ENCODE results near the gene PRKCH. TPM values are rescaled to one million over a fixed set of nuclear protein-coding genes. Genes with fewer than 3 reads are reported as not detected.
A peak's percentile ranks its signal among the peaks of the same experiment; 100 is the strongest.

The PRKCH gene
- total and polyA plus RNA-seq, 12 donors: 8.3 to 25.1 (median 17.7) TPM

DNA sequence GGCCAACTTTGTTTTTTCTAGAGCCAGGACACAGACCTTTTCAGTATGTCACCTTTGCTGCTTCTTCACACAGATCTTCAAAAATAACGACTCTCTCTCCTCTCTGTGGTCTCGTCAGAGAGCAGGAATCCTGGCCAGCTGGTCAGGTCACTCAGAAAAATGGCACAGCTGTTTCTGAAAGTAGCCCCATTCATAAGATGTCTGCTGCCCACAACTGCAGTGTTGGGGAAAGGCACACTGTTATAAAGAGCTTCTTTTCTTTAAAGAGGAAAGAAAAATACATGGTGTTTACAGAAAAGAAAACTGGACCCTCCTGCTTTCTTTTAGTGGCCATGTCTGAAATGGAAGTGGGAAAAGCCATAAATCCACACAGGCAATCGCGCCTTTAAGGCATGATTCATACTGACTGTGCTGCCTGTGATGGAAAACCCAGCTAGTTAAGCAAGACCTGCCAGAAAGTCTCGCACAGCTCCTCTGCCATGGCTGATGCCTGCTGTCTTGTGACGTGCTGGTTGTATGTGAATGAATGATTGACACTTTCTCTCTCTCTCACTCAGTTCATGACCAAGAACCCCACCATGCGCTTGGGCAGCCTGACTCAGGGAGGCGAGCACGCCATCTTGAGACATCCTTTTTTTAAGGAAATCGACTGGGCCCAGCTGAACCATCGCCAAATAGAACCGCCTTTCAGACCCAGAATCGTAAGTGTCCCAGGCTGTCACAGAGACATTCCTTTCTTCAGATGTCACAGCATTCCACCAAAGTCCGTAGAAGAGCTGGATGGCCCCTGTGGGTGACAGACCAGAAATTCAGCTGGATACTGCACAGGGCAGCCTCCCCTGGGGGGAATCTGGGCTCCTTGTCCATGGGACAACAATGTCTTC is 226.0 kb downstream of the PRKCH start:
- ATAC-seq (peak in 1 of 8 donors; percentile 44), DNase-seq (no peak)
- H3K9me3 ChIP-seq: no peaks in the 10 kb centered on the region
- no peaks in the 10 kb centered on the region for H3K27me3 ChIP-seq
- H3K36me3 ChIP-seq: peaks cover 0 to 49% (median 2%) of the 10 kb centered on the region in 9 donors
- H3K27ac ChIP-seq: peak overlapping the region in 5 of 10 donors; percentile 1 to 63 (median 14)
- peaks cover 13 to 84% (median 53%) of the 10 kb centered on the region in 9 donors for H3K4me1 ChIP-seq
- TF ChIP-seq, protein P1, sequence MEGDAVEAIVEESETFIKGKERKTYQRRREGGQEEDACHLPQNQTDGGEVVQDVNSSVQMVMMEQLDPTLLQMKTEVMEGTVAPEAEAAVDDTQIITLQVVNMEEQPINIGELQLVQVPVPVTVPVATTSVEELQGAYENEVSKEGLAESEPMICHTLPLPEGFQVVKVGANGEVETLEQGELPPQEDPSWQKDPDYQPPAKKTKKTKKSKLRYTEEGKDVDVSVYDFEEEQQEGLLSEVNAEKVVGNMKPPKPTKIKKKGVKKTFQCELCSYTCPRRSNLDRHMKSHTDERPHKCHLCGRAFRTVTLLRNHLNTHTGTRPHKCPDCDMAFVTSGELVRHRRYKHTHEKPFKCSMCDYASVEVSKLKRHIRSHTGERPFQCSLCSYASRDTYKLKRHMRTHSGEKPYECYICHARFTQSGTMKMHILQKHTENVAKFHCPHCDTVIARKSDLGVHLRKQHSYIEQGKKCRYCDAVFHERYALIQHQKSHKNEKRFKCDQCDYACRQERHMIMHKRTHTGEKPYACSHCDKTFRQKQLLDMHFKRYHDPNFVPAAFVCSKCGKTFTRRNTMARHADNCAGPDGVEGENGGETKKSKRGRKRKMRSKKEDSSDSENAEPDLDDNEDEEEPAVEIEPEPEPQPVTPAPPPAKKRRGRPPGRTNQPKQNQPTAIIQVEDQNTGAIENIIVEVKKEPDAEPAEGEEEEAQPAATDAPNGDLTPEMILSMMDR (IDR thresholded peaks at IDR 0.05): no peak
- 67 to 70% methylated on average over 14 of the region's 14 CpGs for whole genome bisulfite sequencing, 2 donors
- H3K4me3 ChIP-seq: no peak overlapping the region
- intact Hi-C loops (cut with DNase I): loop anchor here in 1 of 10 donors (10.0 kb wide), 1 partner anchor 73 kb away; no protein-coding TSS in a partner anchor

DNA sequence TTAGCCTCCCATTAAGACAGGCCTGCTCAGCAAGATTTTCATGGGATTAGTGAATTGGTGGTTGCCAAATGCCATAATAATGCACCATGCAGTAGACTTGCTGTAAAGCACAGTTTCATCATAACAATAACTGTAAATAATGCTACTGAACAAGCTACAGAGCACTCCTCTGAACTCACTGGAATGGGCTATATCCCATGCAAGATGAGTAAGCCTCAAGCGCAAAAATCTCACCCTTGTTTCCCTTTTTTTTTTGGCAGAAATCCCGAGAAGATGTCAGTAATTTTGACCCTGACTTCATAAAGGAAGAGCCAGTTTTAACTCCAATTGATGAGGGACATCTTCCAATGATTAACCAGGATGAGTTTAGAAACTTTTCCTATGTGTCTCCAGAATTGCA is 228.0 kb downstream of the PRKCH start:
- Histone ChIP-seq H3K4me1 (peaks cover 5 to 84% (median 53%) of the 10 kb centered on the region in 9 donors), H3K9me3 (no peaks in the 10 kb centered on the region), H3K36me3 (peaks cover 0 to 48% (median 2%) of the 10 kb centered on the region in 9 donors), H3K4me3 (no peak overlapping the region), H3K27me3 (no peaks in the 10 kb centered on the region), H3K27ac (peak overlapping the region in 1 of 10 donors; percentile 63)
- intact Hi-C loops (cut with DNase I): loop anchor here in 1 of 10 donors (10.0 kb wide), 1 partner anchor 75 kb away; no protein-coding TSS in a partner anchor
- WGBS, 2 donors: 58 to 62% methylated on average over 2 of the region's 2 CpGs
- TF ChIP-seq, protein P1 (IDR thresholded peaks at IDR 0.05): no peak
- ATAC-seq (no peak), DNase-seq (no peak)

DNA sequence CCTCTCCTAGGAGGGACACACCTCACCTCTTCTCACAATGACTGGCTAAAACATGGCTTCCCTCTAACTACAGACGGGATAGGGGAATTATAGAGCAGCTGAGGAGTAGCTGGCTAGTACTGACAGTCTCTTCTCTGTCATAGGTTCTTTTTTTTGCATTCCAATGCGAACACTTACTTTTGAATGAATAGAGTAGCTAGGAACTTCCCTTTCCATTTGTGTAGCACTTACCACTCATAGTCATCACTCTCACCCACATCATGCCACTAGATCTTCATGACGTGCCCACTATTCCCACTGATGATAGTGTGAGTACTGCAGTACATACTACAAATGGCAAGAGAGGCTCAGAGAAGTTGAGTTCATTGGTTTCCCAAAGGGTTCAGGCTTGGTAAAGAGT is 230.0 kb downstream of the PRKCH start:
- no peaks in the 10 kb centered on the region for H3K27me3 ChIP-seq
- no peak for DNase-seq
- intact Hi-C loops (cut with DNase I): no loop called here
- TF ChIP-seq, protein P1 (IDR thresholded peaks at IDR 0.05): no peak
- H3K27ac ChIP-seq: peak overlapping the region in 3 of 10 donors; percentile 83 to 92 (median 85)
- WGBS, 2 donors: 90 to 94% methylated on average over 3 of the region's 3 CpGs
- peaks cover 0 to 79% (median 33%) of the 10 kb centered on the region in 9 donors for H3K4me1 ChIP-seq
- H3K4me3 ChIP-seq: no peak overlapping the region
- peaks cover 0 to 48% (median 2%) of the 10 kb centered on the region in 9 donors for H3K36me3 ChIP-seq
- ATAC-seq: no peak
- no peaks in the 10 kb centered on the region for H3K9me3 ChIP-seq

DNA sequence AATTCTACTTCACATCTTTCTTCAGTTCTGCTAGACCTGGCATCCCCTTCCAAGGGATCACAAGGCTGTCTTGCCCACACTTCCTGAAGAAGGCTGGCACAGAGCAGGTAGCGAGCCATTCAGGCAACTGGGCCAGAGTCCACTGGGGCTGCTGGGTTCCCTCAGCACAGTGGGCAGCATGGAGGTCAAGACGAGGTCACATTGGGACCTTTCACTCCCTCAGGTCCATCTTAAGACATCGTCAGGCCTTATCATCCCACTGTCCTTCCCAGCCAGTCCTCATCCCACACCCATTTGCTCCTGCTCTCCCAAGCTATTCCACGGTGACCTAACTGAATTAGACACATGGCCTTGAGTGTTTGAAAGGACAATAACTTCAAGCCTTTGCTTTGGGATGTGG is 230.9 kb downstream of the PRKCH start:
- peak in 1 of 8 donors; percentile 4 for ATAC-seq
- no peaks in the 10 kb centered on the region for H3K9me3 ChIP-seq
- H3K36me3 ChIP-seq: peaks cover 0 to 46% (median 2%) of the 10 kb centered on the region in 9 donors
- no peak for DNase-seq
- peaks cover 0 to 76% (median 31%) of the 10 kb centered on the region in 9 donors for H3K4me1 ChIP-seq
- H3K27me3 ChIP-seq: no peaks in the 10 kb centered on the region
- TF ChIP-seq, protein P1 (IDR thresholded peaks at IDR 0.05): no peak
- no peak overlapping the region for H3K4me3 ChIP-seq
- peak overlapping the region in 8 of 10 donors; percentile 52 to 92 (median 72) for H3K27ac ChIP-seq
- WGBS, 2 donors: 61 to 79% methylated on average over 4 of the region's 4 CpGs
- intact Hi-C loops (cut with DNase I): no loop called here

Measured in heart right ventricle (tissue), 16 donors.